SK-N-SH treated with all-trans-retinoic acid at 6 μM for 48 hours (cell line): ENCODE results near the gene SUCO.

Source experiments
- ARNTL ChIP-seq: fragments of 450-650 bp; formaldehyde crosslinking; IDR thresholded peaks from 2 replicates; pipeline ENCODE4 v1.5.0; 2020; ENCODE audit warnings: low read depth, mild to moderate bottlenecking, moderate library complexity, borderline replicate concordance
- CSDC2 ChIP-seq: fragments of 250-450 bp; sonication (Bioruptor Pico); IDR thresholded peaks from 2 replicates; pipeline ENCODE4 v1.5.0; 2020; ENCODE audit warnings: mild to moderate bottlenecking, moderate library complexity
- ESRRG ChIP-seq: fragments of 250-450 bp; sonication (Bioruptor Pico); IDR thresholded peaks from 2 replicates; pipeline ENCODE4 v1.6.1; 2021; ENCODE audit warnings: mild to moderate bottlenecking
- GLIS3 ChIP-seq: fragments of 250-450 bp; sonication (Bioruptor Pico); IDR thresholded peaks from 2 replicates; pipeline ENCODE4 v1.5.0; 2020; ENCODE audit warnings: mild to moderate bottlenecking, moderate library complexity
- OSR1 ChIP-seq: fragments of 250-450 bp; sonication (Bioruptor Pico); IDR thresholded peaks from 2 replicates; pipeline ENCODE4 v1.8.0; 2022; ENCODE audit warnings: moderate library complexity, mild to moderate bottlenecking, inconsistent platforms
- RARB ChIP-seq: fragments of 250-450 bp; sonication (Bioruptor Pico); IDR thresholded peaks from 2 replicates; pipeline ENCODE4 v1.8.0; 2021; ENCODE audit warnings: mild to moderate bottlenecking, moderate library complexity
- SNAI2 ChIP-seq: fragments of 250-450 bp; sonication (Bioruptor Pico); IDR thresholded peaks from 2 replicates; pipeline ENCODE4 v1.5.0; 2020; ENCODE audit warnings: mild to moderate bottlenecking, moderate library complexity
- TCF4 ChIP-seq: fragments of 250-450 bp; sonication (Bioruptor Pico); IDR thresholded peaks from 2 replicates; pipeline ENCODE4 v1.8.0; 2021; ENCODE audit warnings: mild to moderate bottlenecking, moderate library complexity, borderline replicate concordance
- ZFP30 ChIP-seq: fragments of 450-650 bp; formaldehyde crosslinking; IDR thresholded peaks from 2 replicates; pipeline ENCODE4 v1.5.0; 2022; ENCODE audit warnings: mild to moderate bottlenecking, moderate library complexity
- ZNF565 ChIP-seq: fragments of 450-650 bp; formaldehyde crosslinking; conservative IDR thresholded peaks from 2 replicates; pipeline ENCODE4 v1.5.0; 2020; ENCODE audit warnings: low read depth, mild to moderate bottlenecking, moderate library complexity
- ZNF8 ChIP-seq: fragments of 450-650 bp; formaldehyde crosslinking; IDR thresholded peaks from 2 replicates; pipeline ENCODE4 v1.5.0; 2020; ENCODE audit warnings: mild to moderate bottlenecking, moderate library complexity
- TF ChIP-seq, protein P1 (sequence below): fragments of 250-450 bp; sonication (Bioruptor Pico); IDR thresholded peaks from 2 replicates; pipeline ENCODE4 v1.8.0; 2020; ENCODE audit warnings: mild to moderate bottlenecking, moderate library complexity, borderline replicate concordance
- TF ChIP-seq, protein P2 (sequence below): fragments of 250-450 bp; sonication (Bioruptor Pico); IDR thresholded peaks from 2 replicates; pipeline ENCODE4 v1.5.1; 2020; ENCODE audit warnings: low read depth, mild to moderate bottlenecking, moderate library complexity
- TF ChIP-seq, protein P3 (sequence below): fragments of 250-450 bp; sonication (Bioruptor Pico); IDR thresholded peaks from 2 replicates; pipeline ENCODE4 v1.5.0; 2020; ENCODE audit warnings: mild to moderate bottlenecking, moderate library complexity

DNA sequence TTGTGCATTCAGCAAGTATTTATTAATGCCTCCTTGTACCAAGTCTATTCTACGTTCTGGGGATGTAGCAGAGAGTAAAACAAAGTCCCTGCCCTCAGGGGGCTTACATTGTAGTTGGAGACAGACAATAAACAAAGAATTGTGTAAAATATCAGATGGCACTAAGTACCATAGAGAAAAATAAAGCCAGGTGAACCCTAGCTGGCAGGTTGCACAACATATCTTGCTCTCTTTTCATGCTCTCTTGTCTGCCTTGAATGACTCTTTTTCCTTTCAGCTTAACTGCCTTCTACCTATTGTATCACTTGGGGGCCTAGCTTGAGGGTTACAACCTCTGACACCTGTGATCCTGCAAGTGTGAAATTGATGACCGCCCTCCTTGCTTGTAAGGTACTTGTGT, 105.3 kb downstream of the SUCO start:
- TF ChIP-seq, protein P1, sequence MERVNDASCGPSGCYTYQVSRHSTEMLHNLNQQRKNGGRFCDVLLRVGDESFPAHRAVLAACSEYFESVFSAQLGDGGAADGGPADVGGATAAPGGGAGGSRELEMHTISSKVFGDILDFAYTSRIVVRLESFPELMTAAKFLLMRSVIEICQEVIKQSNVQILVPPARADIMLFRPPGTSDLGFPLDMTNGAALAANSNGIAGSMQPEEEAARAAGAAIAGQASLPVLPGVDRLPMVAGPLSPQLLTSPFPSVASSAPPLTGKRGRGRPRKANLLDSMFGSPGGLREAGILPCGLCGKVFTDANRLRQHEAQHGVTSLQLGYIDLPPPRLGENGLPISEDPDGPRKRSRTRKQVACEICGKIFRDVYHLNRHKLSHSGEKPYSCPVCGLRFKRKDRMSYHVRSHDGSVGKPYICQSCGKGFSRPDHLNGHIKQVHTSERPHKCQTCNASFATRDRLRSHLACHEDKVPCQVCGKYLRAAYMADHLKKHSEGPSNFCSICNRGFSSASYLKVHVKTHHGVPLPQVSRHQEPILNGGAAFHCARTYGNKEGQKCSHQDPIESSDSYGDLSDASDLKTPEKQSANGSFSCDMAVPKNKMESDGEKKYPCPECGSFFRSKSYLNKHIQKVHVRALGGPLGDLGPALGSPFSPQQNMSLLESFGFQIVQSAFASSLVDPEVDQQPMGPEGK, result no peak
- no peak for TF ChIP-seq ARNTL (CRISPR knock-in tag)
- no peak for TF ChIP-seq ESRRG (CRISPR knock-in tag)
- TF ChIP-seq CSDC2 (CRISPR knock-in tag), result no peak
- no peak for TF ChIP-seq ZNF8
- no peak for TF ChIP-seq ZNF565 (CRISPR knock-in tag)
- no peak for TF ChIP-seq ZFP30 (CRISPR knock-in tag)
- no peak for TF ChIP-seq RARB (CRISPR knock-in tag)
- no peak for TF ChIP-seq OSR1
- TF ChIP-seq, protein P2, sequence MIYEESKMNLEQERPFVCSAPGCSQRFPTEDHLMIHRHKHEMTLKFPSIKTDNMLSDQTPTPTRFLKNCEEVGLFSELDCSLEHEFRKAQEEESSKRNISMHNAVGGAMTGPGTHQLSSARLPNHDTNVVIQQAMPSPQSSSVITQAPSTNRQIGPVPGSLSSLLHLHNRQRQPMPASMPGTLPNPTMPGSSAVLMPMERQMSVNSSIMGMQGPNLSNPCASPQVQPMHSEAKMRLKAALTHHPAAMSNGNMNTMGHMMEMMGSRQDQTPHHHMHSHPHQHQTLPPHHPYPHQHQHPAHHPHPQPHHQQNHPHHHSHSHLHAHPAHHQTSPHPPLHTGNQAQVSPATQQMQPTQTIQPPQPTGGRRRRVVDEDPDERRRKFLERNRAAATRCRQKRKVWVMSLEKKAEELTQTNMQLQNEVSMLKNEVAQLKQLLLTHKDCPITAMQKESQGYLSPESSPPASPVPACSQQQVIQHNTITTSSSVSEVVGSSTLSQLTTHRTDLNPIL (CRISPR knock-in tag), result no peak
- no peak for TF ChIP-seq SNAI2 (CRISPR knock-in tag)
- no peak for TF ChIP-seq GLIS3 (CRISPR knock-in tag)
- TF ChIP-seq TCF4 (CRISPR knock-in tag), result no peak
- TF ChIP-seq, protein P3, sequence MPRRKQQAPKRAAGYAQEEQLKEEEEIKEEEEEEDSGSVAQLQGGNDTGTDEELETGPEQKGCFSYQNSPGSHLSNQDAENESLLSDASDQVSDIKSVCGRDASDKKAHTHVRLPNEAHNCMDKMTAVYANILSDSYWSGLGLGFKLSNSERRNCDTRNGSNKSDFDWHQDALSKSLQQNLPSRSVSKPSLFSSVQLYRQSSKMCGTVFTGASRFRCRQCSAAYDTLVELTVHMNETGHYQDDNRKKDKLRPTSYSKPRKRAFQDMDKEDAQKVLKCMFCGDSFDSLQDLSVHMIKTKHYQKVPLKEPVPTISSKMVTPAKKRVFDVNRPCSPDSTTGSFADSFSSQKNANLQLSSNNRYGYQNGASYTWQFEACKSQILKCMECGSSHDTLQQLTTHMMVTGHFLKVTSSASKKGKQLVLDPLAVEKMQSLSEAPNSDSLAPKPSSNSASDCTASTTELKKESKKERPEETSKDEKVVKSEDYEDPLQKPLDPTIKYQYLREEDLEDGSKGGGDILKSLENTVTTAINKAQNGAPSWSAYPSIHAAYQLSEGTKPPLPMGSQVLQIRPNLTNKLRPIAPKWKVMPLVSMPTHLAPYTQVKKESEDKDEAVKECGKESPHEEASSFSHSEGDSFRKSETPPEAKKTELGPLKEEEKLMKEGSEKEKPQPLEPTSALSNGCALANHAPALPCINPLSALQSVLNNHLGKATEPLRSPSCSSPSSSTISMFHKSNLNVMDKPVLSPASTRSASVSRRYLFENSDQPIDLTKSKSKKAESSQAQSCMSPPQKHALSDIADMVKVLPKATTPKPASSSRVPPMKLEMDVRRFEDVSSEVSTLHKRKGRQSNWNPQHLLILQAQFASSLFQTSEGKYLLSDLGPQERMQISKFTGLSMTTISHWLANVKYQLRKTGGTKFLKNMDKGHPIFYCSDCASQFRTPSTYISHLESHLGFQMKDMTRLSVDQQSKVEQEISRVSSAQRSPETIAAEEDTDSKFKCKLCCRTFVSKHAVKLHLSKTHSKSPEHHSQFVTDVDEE, result no peak
